Central memory CD4-positive, alpha-beta T cell (primary cell): ENCODE data around the gene FAM53B.

Source experiments
- DNase-seq: peaks from one replicate; pipeline ENCODE4 v3.0.0; 2022

FAM53B gene

GRCh38 chr10:124572751-124573150, 171.4 kb downstream of the FAM53B start:
- no peak for DNase-seq

- no peak for DNase-seq
Observed at GRCh38 chr10:124570646-124571045, 173.5 kb downstream of the FAM53B start.

GRCh38 chr10:124569623-124570470, 174.3 kb downstream of the FAM53B start:
- DNase-seq = no peak
